H1 (cell line): ENCODE results near the gene KIF5C. TPM values are rescaled to one million over a fixed set of nuclear protein-coding genes. Genes with fewer than 3 reads are reported as not detected.
"Not testable (repeated sequence)": the region's sequence is repeated elsewhere in the genome, so short reads cannot be mapped to it uniquely, and the experiment has no call there.

Source experiments
- CTCF ChIA-PET: fragments of 300-600 bp; sonication (Branson Sonifier 250); formaldehyde crosslinking; loops from one replicate; lab custom pipeline; 2021; ENCODE audit not compliant: partially characterized antibody; lab: Charles Lee
- POLR2A ChIA-PET: fragments of 300-600 bp; sonication (Branson Sonifier 250); formaldehyde crosslinking; loops from one replicate; lab custom pipeline; 2021; ENCODE audit warnings: inconsistent platforms; ENCODE audit not compliant: partially characterized antibody; lab: Charles Lee
- DNase-seq, 2 experiments: peaks; one replicate each; pipeline versions ENCODE4 v3.0.0 to v3.0.0-alpha.2; 2010 to 2022; ENCODE audit warnings: low spot score in 2 of 2, low read depth in 1 of 2, mixed read lengths in 1 of 2
- FAIRE-seq: peaks from 2 replicates; lab custom pipeline; 2011; peaks lifted over from hg19 to GRCh38; lab: Jason Lieb, UNC
- H2AFZ ChIP-seq: 2 replicates; pipeline ENCODE4 v1.8.1; 2012; ENCODE audit warnings: low read length, inconsistent platforms
- H2AK5ac ChIP-seq: 2 replicates; pipeline ENCODE4 v1.6.1; 2013; ENCODE audit warnings: low read depth, low read length
- H2BK120ac ChIP-seq: replicated peaks from 2 replicates; pipeline ENCODE3; 2013; ENCODE audit warnings: low read depth, low read length, inconsistent platforms
- H2BK12ac ChIP-seq: 2 replicates; pipeline ENCODE4 v1.6.1; 2013; ENCODE audit warnings: low read depth, low read length
- H2BK15ac ChIP-seq: 2 replicates; pipeline ENCODE4 v1.6.1; 2013; ENCODE audit warnings: low read length
- H2BK20ac ChIP-seq: 2 replicates; pipeline ENCODE4 v1.6.1; 2013; ENCODE audit warnings: low read length
- H2BK5ac ChIP-seq: 2 replicates; pipeline ENCODE4 v1.6.1; 2013; ENCODE audit warnings: low read depth, low read length
- H3K14ac ChIP-seq: 2 replicates; pipeline ENCODE4 v1.6.1; 2013; ENCODE audit warnings: inconsistent platforms; ENCODE audit not compliant: insufficient read length
- H3K18ac ChIP-seq: 2 replicates; pipeline ENCODE4 v1.6.1; 2013; ENCODE audit warnings: low read length; ENCODE audit errors: extremely low read depth
- H3K23ac ChIP-seq: 2 replicates; pipeline ENCODE4 v1.6.1; 2013; ENCODE audit warnings: inconsistent platforms; ENCODE audit not compliant: insufficient read length
- H3K23me2 ChIP-seq: 2 replicates; pipeline ENCODE4 v1.6.1; 2013; ENCODE audit warnings: low read depth, low read length
- H3K27ac ChIP-seq: 2 replicates; pipeline ENCODE4 v1.6.1; 2011; ENCODE audit warnings: low read depth, low read length, inconsistent platforms
- H3K27me3 ChIP-seq, 4 experiments: replicated peaks in 1 of 4; 1 replicate in 1 of 4; 2 replicates in 3 of 4; pipeline versions ENCODE4 v1.6.1 to v1.8.1; 2011 to 2013; ENCODE audit warnings: low read length in 3 of 4, mild to moderate bottlenecking in 3 of 4, inconsistent platforms in 2 of 4, mixed read lengths in 2 of 4, moderate library complexity in 1 of 4; ENCODE audit not compliant: control insufficient read depth in 3 of 4, insufficient read depth in 3 of 4; ENCODE audit errors: extremely low read depth in 1 of 4
- H3K36me3 ChIP-seq, 4 experiments: 2 replicates each; pipeline versions ENCODE4 v1.6.1 to v1.8.1; 2011 to 2013; ENCODE audit warnings: mild to moderate bottlenecking in 4 of 4, low read length in 3 of 4, moderate library complexity in 2 of 4, control low read depth in 1 of 4, inconsistent platforms in 1 of 4; ENCODE audit not compliant: insufficient read depth in 4 of 4, control insufficient read depth in 2 of 4
- H3K4ac ChIP-seq: replicated peaks from 2 replicates; pipeline ENCODE3; 2013; ENCODE audit warnings: low read length, low read depth, mixed read lengths, inconsistent platforms; ENCODE audit not compliant: insufficient read length
- H3K4me1 ChIP-seq, 4 experiments: replicated peaks in 1 of 4; 1 replicate in 1 of 4; 2 replicates in 3 of 4; pipeline versions ENCODE4 v1.6.1 to v1.8.1; 2011 to 2013; ENCODE audit warnings: low read length in 3 of 4, inconsistent platforms in 2 of 4, mixed read lengths in 1 of 4; ENCODE audit not compliant: insufficient read depth in 4 of 4, control insufficient read depth in 3 of 4
- H3K4me2 ChIP-seq, 2 experiments: 2 replicates each; pipeline versions ENCODE4 v1.6.1 to v1.8.1; 2011 to 2013; ENCODE audit warnings: low read depth in 2 of 2, low read length in 2 of 2, control low read depth in 1 of 2, inconsistent platforms in 1 of 2, mild to moderate bottlenecking in 1 of 2; ENCODE audit not compliant: insufficient read depth in 1 of 2
- H3K4me3 ChIP-seq, 4 experiments: fragments of 200-600, 300-600 bp in 1 of 4; sonication (generic), shearing (Covaris generic), sonication (Bioruptor Twin) in 1 of 4; 2 replicates each; pipeline versions ENCODE4 v1.5.1 to v1.8.1; 2011 to 2016; ENCODE audit warnings: low read length in 4 of 4, low read depth in 3 of 4, control low read depth in 2 of 4, inconsistent platforms in 2 of 4, mild to moderate bottlenecking in 2 of 4, mixed read lengths in 1 of 4, moderate library complexity in 1 of 4; ENCODE audit not compliant: insufficient read depth in 2 of 4; ENCODE audit errors: extremely low read depth in 1 of 4
- H3K56ac ChIP-seq: replicated peaks from 2 replicates; pipeline ENCODE3; 2013; ENCODE audit warnings: low read depth, mild to moderate bottlenecking, mixed read lengths, low read length, inconsistent platforms; ENCODE audit not compliant: insufficient read length
- H3K79me1 ChIP-seq: 2 replicates; pipeline ENCODE4 v1.6.1; 2013; ENCODE audit warnings: low read depth, low read length, control low read depth
- H3K79me2 ChIP-seq, 2 experiments: 2 replicates each; pipeline versions ENCODE4 v1.6.1 to v1.8.1; 2012 to 2013; ENCODE audit warnings: low read length in 2 of 2, mild to moderate bottlenecking in 2 of 2, inconsistent platforms in 1 of 2; ENCODE audit not compliant: insufficient read depth in 2 of 2, control insufficient read depth in 1 of 2
- H3K9ac ChIP-seq, 4 experiments: replicated peaks in 1 of 4; 1 replicate in 1 of 4; 2 replicates in 3 of 4; pipeline versions ENCODE4 v1.6.1 to v1.8.1; 2011 to 2013; ENCODE audit warnings: low read depth in 3 of 4, low read length in 3 of 4, control low read depth in 2 of 4, mild to moderate bottlenecking in 2 of 4, moderate library complexity in 2 of 4, inconsistent platforms in 1 of 4; ENCODE audit errors: extremely low read depth in 1 of 4
- H3K9me3 ChIP-seq, 2 experiments: 2 replicates each; pipeline versions ENCODE4 v1.6.1 to v1.8.1; 2012 to 2013; ENCODE audit warnings: mild to moderate bottlenecking in 2 of 2, moderate library complexity in 2 of 2, control low read depth in 1 of 2, inconsistent platforms in 1 of 2, low read depth in 1 of 2, low read length in 1 of 2, mixed read lengths in 1 of 2; ENCODE audit not compliant: insufficient read depth in 2 of 2
- H4K20me1 ChIP-seq, 2 experiments: replicated peaks in 1 of 2; 2 replicates each; pipeline versions ENCODE3 to v1.8.1; 2011 to 2013; ENCODE audit warnings: inconsistent platforms in 2 of 2, low read length in 2 of 2, mild to moderate bottlenecking in 1 of 2; ENCODE audit not compliant: insufficient read depth in 2 of 2, control insufficient read depth in 1 of 2
- H4K5ac ChIP-seq: 2 replicates; pipeline ENCODE4 v1.6.1; 2013; ENCODE audit warnings: low read length, low read depth, mixed read lengths, inconsistent platforms; ENCODE audit not compliant: insufficient read length
- H4K8ac ChIP-seq: 2 replicates; pipeline ENCODE4 v1.8.0; 2013; ENCODE audit warnings: mild to moderate bottlenecking, moderate library complexity, low read length, inconsistent platforms; ENCODE audit not compliant: insufficient read depth; ENCODE audit errors: extremely low read depth
- H4K91ac ChIP-seq: replicated peaks from 2 replicates; pipeline ENCODE3; 2013; ENCODE audit warnings: low read length, mixed read lengths, inconsistent platforms; ENCODE audit not compliant: insufficient read length
- WGBS, 2 experiments: shearing (Covaris generic) in 1 of 2; methylation state at CpG; one replicate each; pipeline versions ENCODE4 v1.1.6 to v1.1.7; 2013 to 2015; ENCODE audit warnings: low lambda C conversion rate in 2 of 2, mixed read lengths in 2 of 2, inconsistent platforms in 1 of 2, low coverage in 1 of 2, missing lambda C conversion rate in 1 of 2; ENCODE audit not compliant: insufficient replicate concordance in 2 of 2, insufficient coverage in 1 of 2, insufficient read length in 1 of 2; ENCODE audit errors: extremely low coverage in 1 of 2, missing lambda C conversion rate in 1 of 2; 5-methylcytosine and 5-hydroxymethylcytosine counted together
- polyA plus RNA-seq, 7 experiments: library from polyadenylated mRNA; depleted of rRNA in 3 of 7; stranded (reverse) in 5 of 7; unstranded in 2 of 7; fragments of >200 nt in 5 of 7; fragments of 200-250 nt in 2 of 7; gene quantifications; 1 replicate in 5 of 7; 2 replicates in 1 of 7; 4 replicates in 1 of 7; pipeline versions ENCODE4 v1.2.1 to v1.2.3, GENCODE V29; 2011 to 2013; ENCODE audit warnings: missing spikeins in 2 of 7, mixed read lengths in 2 of 7
- total RNA-seq: library from RNA; stranded (reverse); fragmentation: NEBNext Ultra II Directional; extraction: Animal tissue kit (Norgen Biotek cat#: 25700); gene quantifications from 2 replicates; pipeline ENCODE4 v1.2.1, GENCODE V29; 2021

KIF5C gene
- total and polyA plus RNA-seq, 2 of the 8 experiments (the other 6 are each of a cell fraction or from before 2014, with no cell fraction given): 16.3 to 66.4 TPM

- H4K8ac ChIP-seq, H4K5ac ChIP-seq, DNase-seq, H4K91ac ChIP-seq, POLR2A ChIA-PET, H2BK20ac ChIP-seq, H4K20me1 ChIP-seq, H3K4me1 ChIP-seq, H2BK120ac ChIP-seq, H2BK5ac ChIP-seq, H2BK12ac ChIP-seq, H3K4me2 ChIP-seq, H3K27me3 ChIP-seq, H3K56ac ChIP-seq, H3K4me3 ChIP-seq, H2AFZ ChIP-seq, H3K9me3 ChIP-seq, FAIRE-seq, H3K4ac ChIP-seq, H3K27ac ChIP-seq, H3K79me2 ChIP-seq, H3K36me3 ChIP-seq, H2AK5ac ChIP-seq, H3K79me1 ChIP-seq, H3K23me2 ChIP-seq, H3K23ac ChIP-seq, H3K14ac ChIP-seq, H3K18ac ChIP-seq, H3K9ac ChIP-seq, H2BK15ac ChIP-seq: not testable (repeated sequence)
- 86% methylated on average over 6 of the region's 6 CpGs; no CpG with 5 or more reads in 1 of the 2 experiments for WGBS, 2 experiments
- CTCF ChIA-PET: interaction anchor here (1.1 kb wide), 1 partner anchor 19 kb away, joined by 3 read pairs; no protein-coding TSS in a partner anchor
These were observed 12.5 kb upstream of the KIF5C start for GRCh38 chr2:148862478-148862877.
